GM21825 (cell line): ENCODE results near the gene TCF12.
"Not testable (repeated sequence)": the region's sequence is repeated elsewhere in the genome, so short reads cannot be mapped to it uniquely, and the experiment has no call there.

Experiments
- ATAC-seq: cut with Tn5 transposase; IDR thresholded peaks from one replicate; pipeline ENCODE4 v1.9.1; 2021; ENCODE audit warnings: mild to moderate bottlenecking, moderate library complexity; ENCODE audit not compliant: unreplicated experiment

TCF12 gene

GRCh38 chr15:56944485-56944884 lies 26.0 kb downstream of the TCF12 start:
- no peak for ATAC-seq

DNA sequence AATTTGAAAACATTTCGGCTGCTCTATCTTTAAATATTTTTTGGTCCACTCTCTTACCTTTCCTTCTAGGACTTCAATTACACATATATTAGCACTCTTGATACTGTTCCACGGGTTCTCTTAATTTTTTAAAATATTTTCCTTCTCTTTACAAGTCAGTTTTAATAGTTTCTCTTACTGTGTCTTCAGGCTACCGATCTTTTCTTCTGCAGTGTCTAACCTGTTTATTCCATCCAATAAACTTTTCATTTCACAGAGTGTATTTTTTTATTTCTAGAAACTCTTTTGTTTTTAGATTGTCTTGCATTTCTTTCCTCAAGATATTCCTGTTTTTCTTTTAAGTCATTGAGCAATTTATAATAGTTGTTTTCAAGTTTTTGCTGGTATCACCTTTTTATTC lies 27.7 kb downstream of the TCF12 start:
- ATAC-seq, result no peak

DNA sequence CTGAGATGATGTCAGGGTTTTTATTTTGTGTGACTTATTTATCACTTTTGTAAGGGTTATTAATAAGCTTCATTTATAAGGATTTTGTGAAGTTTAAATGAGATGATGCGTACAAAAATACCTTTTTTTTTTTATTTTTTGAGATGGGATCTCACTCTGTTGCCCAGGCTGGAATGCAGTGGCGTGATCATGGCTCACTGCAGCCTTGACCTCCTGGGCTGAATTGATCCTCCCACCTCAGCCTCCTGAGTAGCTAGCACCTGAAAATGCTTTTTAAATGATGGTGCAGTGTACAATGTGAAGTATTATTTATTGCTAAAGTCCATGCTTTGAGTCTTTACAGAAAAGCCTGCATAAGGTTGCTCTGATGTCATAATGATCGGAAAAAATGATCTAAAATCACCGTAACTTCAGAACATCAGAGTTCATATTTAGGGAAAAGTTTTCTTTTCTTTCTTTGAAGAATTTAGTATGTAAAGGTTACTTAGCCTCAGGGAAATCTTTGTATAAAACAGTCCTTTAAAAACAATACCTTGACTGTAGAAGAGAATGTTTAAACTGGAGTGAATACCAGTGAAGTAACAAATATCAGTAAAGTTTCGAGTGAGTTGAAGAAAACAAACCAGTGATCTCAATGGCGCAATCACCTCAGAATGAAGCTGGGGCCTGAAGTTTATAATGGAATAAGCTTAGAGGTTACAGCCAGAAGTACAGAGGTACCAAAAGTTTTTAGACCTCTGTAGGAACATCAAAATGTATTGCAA lies 29.7 kb downstream of the TCF12 start:
- ATAC-seq, result no peak

DNA sequence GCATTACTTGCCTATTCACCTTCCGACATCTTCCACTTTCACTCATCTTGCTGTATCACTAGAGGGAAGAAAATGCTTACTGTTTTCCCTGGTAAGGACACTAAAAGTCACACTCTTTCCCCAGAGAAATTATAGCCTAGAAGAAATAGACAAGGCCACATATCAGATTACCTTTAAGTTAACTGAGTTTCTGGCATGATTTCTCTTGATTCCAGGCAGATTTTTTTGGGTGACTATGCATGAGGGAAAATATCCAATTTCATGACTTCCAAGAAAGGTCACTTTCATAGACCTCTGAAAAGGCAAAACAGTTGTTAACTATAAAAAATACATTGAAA lies 30.3 kb downstream of the TCF12 start:
- no peak for ATAC-seq

DNA sequence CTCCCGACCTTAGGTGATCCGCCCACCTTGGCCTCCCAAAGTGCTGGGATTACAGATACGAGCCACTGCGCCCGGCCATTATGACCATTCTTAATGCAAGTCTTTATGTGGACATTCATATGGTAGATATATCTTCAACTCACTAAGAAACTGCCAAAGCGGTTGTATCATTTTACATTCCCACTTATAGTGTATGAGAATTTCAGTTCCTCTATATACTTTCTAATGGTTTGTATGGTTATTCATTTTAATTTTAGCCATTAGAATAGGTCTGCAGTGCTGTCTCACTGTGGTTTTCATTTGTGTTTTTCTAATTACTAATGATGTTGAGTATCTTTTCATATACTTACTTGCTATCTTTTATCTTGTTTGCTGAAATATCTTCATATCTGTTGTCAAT lies 32.5 kb downstream of the TCF12 start:
- no peak for ATAC-seq

- no peak for ATAC-seq
Observed at GRCh38 chr15:56953790-56954189, 35.3 kb downstream of the TCF12 start.

DNA sequence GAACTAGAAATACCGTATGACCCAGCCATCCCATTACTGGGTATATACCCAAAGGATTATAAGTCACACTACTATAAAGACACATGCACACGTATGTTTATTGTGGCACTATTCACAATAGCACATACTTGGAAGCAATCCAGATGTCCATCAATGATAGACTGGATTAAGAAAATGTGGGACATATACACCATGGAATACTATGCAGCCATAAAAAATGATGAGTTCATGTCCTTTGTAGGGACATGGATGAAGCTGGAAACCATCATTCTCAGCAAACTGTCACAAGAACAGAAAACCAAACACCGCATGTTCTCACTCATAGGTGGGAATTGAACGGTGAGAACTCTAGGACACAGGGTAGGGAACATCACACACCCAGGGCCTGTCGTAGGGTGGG lies 36.6 kb downstream of the TCF12 start:
- not testable (repeated sequence) for ATAC-seq

- ATAC-seq, result no peak
Observed at GRCh38 chr15:56956538-56956937, 38.1 kb downstream of the TCF12 start.

- ATAC-seq, result no peak
Observed at GRCh38 chr15:56957812-56958406, 39.5 kb downstream of the TCF12 start.

GRCh38 chr15:56959318-56959648 lies 40.8 kb downstream of the TCF12 start:
- no peak for ATAC-seq

DNA sequence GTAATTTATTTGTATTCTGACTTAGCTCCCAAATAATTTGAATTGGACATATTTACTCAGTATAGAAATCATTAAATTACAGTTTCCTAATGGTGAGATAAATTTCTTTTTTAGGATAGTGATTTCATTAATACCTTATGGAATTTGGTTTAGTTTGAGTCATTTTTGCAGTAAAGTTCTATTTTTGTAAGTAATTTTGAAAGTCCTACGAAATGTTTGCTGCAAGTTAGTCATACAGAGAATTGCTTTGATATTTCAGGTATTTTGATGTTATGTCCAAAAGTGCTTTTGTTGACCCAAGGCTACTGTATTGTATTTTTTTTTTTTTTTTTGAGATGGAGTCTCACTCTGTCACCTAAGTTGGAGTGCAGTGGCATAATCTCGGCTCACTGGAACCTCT lies 41.7 kb downstream of the TCF12 start:
- ATAC-seq, result no peak

DNA sequence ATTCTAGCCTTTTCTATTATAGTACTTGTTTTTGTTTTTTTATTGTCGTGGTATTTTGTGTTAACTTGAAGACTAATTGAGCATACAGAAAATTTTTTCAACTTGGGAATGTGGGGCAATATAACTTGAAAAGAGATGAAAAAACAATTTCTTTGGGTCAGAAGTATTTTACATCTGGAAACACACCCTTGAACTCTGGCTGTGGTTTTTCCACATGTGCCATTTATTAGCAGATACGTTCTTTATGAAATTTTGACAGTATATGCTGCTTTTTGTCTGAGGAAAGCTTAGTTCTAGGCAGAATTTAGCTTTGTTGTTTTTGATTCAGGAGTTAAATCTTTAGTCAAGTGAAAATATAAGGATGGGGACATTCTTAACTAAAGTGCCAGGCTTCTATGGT lies 44.7 kb downstream of the TCF12 start:
- ATAC-seq, result no peak

- no peak for ATAC-seq
Observed at GRCh38 chr15:56963710-56964109, 45.3 kb downstream of the TCF12 start.

GRCh38 chr15:56964182-56964581 lies 45.7 kb downstream of the TCF12 start:
- ATAC-seq, result no peak

DNA sequence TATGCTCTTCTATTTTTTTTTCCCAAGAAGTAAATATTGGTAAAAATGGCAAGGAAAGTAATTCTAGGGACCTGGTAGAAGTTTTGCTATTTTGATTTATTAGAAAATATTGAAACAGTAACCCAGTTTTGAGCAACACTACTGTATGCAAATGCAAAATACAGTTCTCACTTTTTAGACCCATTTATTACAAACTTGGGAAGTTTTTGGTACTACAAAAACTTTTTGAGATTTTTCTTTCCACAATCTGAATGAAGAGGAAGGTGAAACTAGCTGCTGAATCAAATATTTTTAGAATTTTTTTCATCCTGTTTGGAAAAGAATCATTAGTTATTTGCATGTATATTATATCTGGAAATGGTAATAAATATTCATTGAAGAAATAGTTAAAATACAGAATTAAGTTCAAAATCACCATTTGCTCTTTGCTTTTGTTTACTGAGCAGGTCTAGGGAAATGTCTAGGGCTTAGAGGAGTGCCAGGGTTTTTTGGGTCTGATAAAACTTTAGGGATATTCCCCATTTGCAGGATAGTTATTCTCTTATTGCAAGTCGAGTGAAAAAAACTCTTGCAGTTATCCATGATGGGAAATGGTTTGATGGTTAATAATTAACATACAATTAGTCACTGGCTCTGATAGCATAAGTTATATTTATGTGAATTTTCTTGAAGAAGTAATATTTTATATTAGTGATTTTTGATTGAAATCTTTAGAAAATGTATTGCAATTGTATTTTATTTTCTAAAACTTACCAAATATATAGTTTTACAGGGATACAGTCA lies 47.0 kb downstream of the TCF12 start:
- ATAC-seq, result no peak

DNA sequence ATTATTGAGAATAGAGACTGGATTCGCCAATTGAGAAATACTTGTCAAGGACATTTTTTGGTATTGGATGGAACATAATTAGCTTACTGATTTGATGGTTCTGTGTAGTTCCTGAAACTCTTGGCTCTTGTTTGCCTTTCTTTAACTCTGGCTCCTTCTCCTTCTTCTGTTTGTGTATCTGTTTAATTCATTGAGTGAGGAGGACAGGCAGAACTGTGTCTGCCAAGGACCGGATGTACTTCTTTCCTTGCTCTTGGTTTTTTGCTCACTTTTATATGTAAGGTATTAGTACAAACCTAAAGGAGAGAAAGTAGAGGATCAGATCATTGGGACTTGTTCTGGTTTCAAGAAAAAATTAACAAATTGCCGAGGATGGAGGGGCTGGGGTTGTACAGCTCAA lies 48.9 kb downstream of the TCF12 start:
- no peak for ATAC-seq

GRCh38 chr15:56968256-56968655 lies 49.8 kb downstream of the TCF12 start:
- no peak for ATAC-seq

DNA sequence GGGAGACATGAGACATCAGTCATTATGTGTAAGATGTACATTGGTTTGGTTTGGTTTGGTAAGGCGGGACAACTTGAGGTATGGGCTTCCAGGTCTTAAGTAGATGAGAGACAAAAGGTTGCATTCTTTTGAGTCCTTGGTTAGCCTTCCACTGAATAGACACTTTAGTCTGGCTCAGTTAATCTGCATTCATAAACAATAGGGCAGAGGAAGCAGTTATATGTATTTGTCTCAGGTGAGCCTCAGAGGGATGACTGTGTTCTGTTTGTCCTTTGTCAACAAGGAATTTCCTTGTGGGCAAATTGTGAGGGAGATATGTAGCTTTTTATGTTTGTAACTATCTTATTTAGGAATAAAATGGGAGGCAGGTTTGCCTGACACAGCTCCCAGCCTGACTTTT lies 50.4 kb downstream of the TCF12 start:
- ATAC-seq, result no peak

GRCh38 chr15:56969265-56969895 lies 50.9 kb downstream of the TCF12 start:
- ATAC-seq, result no peak

DNA sequence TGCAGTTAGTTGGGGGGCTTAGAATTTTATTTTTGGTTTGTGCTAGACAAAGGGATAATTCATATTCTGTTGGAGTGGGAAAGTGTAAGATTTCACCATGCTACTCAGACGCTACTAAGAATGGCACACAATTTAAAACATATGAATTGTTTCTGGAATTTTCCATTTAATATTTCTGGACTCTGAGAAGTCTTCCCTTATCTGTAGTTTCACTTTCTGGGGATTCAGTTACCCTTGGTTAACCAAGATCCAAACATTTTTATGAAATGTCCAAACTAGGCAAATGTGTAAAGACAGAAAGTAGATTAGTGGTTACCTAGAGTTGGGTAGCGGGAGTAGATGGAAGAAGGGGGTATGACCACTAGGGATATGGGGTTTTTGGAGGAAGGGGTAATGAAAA lies 53.1 kb downstream of the TCF12 start:
- no peak for ATAC-seq

- no peak for ATAC-seq
Observed at GRCh38 chr15:56972016-56972415, 53.6 kb downstream of the TCF12 start.

DNA sequence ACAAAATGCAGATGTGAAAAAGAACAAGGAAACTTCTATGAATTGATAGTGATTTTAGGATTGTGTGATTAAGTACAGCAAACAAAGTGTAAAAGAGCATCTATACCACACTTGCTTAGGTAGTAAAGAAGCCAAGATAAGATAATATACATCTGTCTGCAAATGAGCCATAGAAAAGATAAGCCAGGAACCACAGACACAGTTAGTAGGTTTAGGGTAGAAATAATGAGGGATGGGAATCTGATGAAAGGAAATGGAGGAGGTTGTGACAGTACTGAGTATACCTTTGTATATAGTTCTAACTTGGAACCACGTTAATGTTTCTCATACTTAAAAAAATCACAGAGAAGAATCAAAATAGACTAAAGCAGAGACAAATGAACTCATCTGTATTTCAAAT lies 54.0 kb downstream of the TCF12 start:
- no peak for ATAC-seq
